Tongue (tissue), 2 donors: ENCODE results near the gene MCCC2. TPM values are rescaled to one million over a fixed set of nuclear protein-coding genes. Genes with fewer than 3 reads are reported as not detected.
"Not testable (repeated sequence)": the region's sequence is repeated elsewhere in the genome, so short reads cannot be mapped to it uniquely, and the experiment has no call there.

Experiments used
- DNase-seq: peaks from one replicate; pipeline ENCODE4 v3.0.0-alpha.2; 2015
- total RNA-seq: library from RNA; depleted of rRNA; stranded (reverse); fragments of >200 nt; gene quantifications from one replicate; pipeline ENCODE4 v1.2.3, GENCODE V29; 2014

The MCCC2 gene
- 47.6 TPM for total RNA-seq

DNA sequence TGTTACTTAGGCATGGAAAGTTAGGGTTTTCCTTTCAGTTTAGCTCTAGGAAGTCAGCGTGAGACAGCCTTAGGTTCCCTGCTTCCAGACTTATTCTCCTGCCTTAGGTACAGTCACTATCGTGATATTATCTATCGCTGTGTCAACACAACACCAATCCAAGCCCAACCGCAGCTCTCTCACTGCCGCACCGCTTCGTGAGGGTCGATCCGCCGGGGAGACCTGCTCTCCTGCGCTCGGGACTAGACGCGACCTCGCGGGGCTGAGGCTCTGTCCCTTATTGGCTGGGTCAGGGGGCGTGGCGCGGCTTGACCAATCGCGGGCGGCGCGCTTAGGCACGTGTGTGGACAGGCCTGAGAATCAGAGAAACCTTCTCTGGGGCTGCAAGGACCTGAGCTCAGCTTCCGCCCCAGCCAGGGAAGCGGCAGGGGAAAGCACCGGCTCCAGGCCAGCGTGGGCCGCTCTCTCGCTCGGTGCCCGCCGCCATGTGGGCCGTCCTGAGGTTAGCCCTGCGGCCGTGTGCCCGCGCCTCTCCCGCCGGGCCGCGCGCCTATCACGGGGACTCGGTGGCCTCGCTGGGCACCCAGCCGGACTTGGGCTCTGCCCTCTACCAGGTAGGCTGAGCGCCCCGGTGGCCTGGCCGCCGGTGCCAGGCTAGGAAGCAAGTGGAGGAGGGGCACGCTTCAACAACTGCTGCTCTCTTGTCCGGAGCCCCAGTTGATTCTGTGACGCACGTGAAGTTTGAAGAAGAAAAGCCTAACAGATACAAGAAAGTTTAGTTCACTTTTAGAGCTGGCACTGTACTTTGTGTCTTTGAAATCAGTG lies at the start of gene MCCC2:
MCCC2 (plus strand) TSS at position 400 of the 825 bp plus-strand sequence; CDS start at position 486, 86 bp downstream.
- DNase-seq = peak; percentile 97

DNA sequence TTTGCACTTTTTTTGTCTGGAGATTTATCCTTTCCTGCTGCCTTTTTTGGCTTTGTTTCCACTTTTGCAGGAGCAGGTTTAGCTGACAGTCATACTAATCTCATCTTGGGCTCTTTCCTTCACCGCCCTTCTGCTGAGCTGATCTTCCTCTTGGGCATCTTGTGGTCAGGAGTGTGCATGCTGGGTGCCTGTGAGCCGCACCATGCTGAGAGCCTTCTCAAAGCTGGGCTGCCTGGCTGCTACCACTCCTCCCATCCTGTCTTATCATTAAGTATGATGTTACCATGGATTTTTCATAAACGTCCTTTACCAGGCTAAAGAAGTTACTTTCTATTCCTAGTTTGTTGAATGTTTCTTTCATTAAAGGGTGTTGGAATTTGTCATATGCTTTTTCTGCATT lies 49.5 kb upstream of the MCCC2 start:
- no peak for DNase-seq

DNA sequence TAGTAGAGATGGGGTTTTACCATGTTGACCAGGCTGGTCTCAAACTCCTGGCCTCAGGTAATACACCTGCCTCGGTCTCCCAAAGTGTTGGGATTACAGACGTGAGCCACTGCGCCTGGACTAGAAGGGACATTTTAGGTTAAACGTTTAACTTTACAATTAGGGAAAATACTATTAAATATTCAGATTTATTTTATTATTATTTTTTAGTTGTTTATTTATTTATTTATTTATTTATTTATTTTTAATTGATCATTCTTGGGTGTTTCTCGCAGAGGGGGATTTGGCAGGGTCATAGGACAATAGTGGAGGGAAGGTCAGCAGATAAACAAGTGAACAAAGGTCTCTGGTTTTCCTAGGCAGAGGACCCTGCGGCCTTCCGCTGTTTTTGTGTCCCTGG lies 36.3 kb upstream of the MCCC2 start:
- not testable (repeated sequence) for DNase-seq

DNA sequence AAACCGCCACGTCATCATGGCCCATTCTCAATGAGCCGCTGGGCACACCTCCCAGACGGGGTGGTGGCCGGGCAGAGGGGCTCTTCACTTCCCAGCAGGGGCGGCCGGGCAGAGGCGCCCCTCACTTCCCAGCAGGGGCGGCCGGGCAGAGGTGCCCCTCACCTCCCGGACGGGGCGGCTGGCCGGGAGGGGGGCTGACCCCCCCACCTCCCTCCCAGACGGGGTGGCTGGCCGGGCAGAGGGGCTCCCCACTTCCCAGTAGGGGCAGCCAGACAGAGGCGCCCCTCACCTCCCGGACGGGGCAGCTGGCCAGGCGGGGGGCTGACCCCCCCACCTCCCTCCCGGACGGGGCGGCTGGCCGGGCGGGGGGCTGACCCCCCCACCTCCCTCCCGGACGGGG lies 35.6 kb upstream of the MCCC2 start:
- DNase-seq = not testable (repeated sequence)

DNA sequence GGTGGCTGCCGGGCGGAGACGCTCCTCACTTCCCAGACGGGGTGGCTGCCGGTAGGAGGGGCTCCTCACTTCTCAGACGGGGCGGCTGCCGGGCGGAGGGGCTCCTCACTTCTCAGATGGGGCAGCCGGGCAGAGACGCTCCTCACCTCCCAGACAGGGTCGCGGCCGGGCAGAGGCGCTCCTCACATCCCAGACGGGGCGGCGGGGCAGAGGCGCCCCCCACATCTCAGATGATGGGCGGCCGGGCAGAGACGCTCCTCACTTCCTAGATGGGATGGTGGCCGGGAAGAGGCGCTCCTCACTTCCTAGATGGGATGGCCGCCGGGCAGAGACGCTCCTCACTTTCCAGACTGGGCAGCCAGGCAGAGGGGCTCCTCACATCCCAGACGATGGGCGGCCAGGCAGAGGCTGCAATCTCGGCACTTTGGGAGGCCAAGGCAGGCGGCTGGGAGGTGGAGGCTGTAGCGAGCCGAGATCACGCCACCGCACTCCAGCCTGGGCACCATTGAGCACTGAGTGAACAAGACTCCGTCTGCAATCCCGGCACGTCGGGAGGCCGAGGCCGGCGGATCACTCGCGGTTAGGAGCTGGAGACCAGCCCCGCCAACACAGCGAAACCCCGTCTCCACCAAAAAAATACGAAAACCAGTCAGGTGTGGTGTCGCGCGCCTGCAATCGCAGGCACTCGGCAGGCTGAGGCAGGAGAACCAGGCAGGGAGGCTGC lies 35.0 kb upstream of the MCCC2 start:
- not testable (repeated sequence) for DNase-seq

DNA sequence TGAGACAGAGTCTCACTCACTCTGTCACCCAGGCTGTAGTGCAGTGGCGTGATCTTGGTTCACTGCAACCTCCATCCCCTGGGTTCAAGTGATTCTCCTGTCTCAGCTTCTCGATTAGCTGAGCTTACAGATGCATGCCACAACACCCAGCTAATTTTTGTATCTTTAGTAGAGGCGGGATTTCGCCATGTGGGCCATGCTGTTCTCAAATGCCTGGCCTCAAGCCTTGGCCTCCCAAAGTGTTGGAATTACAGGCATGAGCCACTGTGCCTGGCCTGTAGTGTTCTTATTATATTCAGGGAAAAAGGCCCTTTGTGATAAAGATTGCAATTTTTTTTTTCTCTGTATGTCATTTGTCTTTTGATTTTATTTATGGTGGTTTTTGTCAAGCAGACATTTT lies 24.0 kb upstream of the MCCC2 start:
- no peak for DNase-seq

DNA sequence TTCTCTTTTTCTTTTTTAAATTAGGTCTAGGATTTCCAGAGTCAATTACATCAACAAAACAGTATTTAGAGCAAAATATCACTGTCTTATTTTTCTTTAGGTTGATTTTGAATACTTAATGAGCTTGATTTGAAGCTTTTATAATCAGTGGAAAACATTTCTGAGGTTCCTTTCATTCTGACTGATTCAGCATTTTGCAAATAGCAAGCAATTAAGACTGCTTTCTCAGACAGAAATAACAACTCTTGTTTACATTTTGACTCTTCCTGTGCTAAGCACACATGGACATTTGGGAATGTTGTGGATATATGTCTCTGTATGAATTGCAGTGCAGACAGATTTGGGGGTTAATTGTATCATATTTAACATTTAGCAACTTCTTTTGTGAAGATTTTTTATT lies 22.2 kb upstream of the MCCC2 start:
- DNase-seq = no peak

DNA sequence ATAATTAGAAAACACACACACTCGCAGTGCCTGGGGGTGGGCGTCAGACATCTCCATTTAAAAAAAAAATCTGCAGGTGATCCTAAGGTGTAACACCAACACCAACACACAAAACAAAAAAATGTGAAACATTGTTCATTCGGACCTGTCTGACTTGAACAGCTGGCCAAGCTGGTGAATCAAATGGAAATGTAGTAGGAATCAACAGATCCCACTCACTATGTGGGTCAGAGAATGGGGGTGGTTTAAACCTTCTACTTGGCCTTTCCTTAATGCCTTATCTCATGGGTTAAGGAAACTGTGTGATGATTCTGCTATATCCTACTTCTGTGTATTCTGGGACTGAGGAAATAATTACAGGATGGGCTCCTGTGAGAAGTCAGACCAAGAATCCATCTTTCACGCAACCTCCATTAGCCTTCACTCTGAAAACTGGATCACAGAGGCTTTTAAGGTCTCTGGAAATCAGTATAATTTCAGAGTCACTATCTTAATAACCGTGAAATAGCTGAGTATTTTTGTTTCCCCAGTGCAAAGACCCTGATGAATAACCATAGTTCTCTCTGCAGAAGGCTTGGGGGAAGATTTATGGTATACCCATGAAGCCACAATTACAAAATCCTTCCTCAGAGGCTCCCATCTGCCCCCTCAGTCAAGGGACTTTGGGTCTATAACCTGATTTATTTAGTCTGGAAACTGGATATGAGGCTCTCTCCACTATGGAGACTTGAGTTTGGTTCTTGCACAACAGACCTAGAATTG lies 17.2 kb upstream of the MCCC2 start:
- no peak for DNase-seq

DNA sequence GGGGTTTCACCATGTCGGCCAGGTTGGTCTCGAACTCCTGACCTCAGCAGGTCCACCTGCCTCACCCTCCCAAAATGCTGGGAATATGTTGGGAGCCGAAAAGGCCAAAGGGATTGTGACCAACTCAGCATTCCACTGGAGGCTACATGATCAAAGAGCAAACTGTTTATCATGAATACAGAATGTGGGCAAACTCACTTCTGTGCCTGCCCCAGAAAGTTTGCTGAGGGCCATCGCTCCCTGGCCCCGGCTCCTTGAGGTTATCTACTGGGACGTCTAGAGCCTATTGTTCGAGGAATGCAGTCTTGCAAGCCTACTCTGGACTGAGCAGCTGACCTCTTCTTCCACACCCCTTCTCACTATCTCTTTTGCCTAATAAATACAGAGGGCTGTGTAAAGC lies 15.3 kb upstream of the MCCC2 start:
- DNase-seq = not testable (repeated sequence)

DNA sequence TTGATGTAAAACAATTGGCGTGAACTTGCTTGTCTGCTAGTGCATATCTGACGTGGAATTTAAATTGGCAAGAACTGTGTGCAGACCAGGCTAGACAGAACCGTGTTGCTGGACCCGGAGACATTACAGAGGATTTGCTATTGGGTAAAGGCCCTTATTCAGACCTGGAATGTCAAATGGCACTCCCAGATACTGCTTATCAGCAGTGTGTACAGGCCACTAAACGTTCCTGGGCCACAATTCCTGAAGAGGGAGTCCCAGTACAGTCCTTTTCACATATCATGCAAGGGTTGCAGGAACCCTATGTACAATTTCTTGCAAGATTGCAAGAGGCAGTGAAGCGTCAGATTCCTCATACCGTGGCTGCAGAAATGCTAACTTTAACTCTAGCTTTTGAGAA lies 13.5 kb upstream of the MCCC2 start:
- no peak for DNase-seq

DNA sequence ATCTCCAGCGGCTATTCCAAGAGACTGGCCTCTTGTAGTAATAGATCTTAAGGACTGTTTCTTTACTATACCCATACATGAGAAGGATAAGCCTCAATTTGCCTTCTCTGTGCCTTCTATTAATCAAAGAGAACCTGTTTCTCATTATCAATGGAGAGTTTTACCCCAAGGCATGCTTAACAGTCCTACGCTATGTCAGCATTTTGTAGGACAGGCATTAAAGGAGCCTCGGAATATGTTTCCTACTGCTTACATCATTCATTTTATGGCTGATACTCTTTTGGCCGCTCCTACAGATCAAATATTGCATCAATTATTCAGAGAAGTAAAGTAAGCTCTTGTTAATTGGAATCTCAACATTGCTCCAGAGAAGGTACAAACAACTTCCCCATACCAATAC lies 11.6 kb upstream of the MCCC2 start:
- not testable (repeated sequence) for DNase-seq

DNA sequence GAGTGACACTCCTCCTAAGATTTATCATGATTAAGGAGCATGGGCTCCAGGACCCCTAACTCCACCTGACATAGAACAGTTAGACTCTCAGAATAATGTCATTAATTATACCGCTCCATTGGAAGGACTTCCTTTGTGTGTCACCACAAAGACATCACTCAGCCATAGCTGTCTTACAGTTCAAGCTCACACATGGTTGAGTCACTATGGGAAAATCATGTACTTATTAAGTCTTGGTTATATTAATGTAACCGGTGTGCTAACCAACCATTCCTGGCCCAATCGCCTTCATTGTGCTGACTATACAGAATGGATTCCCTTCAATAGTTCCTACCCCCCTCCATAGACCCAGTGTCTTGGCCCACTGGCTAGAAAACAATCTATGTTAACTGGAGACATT lies 10.9 kb upstream of the MCCC2 start:
- DNase-seq = no peak

DNA sequence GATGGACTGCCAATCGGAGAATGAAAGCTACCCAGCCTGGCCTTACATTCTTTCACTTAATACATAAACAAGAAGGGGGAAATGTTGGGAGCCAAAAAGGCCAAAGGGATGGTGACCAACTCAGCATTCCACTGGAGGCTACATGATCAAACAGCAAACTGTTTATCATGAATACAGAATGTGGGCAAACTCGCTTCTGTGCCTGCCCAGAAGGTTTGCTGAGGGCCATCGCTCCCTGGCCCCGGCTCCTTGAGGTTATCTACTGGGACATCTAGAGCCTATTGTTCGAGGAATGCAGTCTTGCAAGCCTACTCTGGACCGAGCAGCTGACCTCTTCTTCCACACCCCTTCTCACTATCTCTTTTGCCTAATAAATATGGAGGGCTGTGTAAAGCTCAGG lies 9.3 kb upstream of the MCCC2 start:
- DNase-seq = not testable (repeated sequence)

DNA sequence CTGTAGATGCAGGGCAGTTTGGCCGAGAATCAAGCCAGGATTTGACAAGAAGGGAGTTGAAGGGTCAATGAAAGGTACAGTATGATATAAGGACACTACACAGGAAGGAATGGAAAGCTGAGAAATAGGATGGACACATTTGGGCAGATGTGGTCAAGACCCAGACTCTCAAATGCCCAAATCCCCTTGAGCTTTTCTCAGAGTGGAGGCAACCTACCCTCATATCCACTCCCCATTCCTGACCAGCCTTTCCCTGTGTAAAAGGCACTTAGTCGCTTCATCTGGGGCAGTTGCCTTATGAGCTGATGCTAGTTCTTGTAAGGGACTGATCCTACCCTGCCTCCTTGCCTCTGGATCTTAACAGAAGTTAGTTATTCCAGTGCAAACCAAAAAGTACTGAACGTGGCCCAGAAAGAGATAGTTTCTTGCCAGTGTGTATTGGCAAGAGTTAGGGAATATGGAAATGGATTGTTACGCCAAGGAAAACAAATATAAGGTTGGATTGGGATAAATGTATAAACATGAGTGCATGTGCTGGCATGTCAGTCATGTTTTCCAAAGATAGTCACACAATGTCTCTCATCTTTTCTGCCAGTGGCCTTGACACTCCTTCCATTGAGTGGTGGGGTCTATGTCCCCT lies 4.1 kb upstream of the MCCC2 start:
- DNase-seq = no peak

DNA sequence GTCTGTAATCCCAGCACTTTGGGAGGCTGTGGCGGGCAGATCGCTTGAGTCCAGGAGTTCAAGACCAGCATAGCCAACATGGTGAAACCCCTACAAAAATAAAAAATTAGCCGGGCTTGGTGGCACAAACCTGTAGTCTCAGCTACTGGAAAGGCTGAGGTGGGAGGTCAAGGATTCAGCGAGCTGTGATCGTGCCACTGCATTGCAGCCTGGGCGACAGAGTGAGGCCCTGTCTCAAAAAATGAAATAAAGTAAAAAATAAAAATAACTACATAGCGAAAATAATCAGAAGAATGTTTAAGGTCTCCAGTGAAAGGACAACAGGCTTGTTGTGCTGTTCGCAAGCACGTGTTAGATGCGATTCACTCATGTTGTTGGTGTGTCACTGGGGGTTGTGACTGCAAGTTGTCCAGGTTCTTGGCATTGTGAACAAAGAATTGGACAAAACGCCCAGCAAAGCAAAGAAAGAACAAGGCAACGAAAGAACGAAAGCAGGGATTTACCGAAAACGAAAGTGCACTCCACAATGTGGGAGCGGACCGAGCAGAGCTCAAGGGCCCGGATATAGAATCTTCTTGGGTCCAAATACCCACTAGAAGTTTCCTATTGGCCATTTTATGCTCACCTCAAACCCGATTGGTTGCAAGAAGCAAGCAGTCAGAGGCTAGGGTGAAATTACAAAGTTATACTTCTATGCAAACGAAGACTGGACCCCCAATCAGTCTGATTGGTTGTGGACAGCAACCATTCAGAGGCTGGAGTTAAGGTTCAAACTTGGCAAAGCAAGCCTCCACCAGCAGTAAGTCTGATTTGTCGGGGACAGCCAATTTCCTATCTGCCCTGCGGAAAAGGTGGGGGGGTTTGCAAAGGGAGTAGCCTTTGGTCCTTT lies 844 bp upstream of the MCCC2 start:
- no peak for DNase-seq

DNA sequence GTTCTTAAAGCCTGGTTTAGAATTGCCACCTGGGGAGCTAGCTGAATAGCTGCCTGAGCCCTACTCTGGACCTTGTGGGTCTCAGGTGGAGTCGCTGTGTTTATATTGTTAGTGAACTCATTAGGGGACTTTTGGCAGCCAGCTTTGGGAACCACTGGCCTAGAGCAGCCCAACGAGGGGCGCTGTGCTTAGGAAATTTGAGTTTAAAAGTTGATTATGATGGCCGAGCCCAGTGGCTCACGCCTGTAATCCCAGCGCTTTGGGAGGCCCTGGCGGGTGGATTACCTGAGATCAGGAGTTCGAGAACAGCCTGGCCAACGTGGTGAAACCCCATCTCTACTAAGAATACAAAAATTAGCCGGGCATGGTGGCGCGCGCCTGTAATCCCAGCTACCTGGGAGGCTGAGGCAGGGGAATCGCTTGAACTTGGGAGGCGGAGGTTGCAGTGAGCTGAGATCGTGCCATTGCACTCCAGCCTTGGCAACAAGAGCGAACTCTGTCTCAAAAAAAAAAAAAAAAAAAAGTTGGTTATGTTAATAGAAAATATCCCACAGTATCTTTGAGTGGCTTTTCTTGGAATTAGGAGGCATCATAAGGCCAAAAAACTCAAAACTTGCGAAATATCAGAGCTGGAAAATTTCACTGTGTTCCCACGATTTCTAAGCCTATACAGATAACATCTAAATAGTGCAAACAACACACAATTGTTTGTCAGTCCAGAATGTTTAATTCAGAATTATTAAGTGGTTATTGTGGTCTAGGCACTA lies 809 bp downstream of the MCCC2 start:
- no peak for DNase-seq

DNA sequence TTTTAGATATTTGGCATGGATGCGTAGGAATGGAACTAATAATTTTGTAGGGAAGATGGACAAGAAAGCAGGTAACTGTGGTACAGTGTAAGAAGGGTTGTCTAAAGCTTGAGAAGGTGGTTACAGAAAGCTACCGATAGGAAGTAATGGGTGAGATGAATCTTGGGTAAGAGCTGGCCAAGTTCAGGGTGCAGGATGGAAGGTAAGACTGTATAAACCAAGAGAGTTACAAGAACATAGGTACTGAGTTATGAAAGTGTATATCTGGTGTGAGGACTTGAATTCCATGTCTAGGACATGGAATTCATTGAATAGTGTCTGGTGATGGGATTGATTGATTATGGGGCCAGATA lies 1.4 kb downstream of the MCCC2 start:
- DNase-seq = no peak

DNA sequence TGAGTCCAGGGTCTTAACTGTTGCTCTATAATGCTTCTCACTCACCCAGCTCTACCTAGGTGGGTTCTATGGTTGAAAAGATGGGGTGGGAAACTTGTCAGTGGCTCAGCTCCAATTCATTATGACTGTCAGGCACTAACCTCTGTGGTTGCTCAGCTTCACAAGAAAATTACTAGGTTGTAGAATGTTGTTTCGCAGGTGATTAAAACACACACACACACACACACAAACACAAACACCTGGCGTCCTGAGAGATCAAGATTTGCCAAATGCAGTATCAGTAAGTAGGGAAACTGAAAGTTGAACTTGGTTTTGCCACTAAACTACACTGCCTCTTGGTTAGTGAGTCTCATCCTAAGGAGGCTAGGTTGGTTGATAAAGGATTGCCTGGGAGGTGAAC lies 2.8 kb downstream of the MCCC2 start:
- DNase-seq = no peak

DNA sequence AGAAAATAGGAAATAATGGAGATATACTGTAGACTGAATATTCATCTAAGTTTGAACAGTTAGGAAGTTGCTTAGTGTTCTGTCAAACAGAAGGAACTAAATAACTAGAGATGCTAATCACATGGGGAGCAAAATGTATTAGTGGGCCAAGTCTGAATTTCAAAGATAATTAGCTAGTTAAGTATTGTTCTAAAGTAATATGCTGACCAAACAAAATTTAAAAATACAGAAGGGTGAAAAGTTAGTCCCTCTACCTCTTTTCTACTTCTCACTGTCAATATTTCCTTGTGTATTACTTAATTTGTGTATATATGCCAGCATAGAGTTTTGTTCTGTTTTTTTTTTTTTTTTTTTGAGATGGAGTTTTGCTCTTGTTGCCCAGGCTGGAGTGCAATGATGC lies 4.0 kb downstream of the MCCC2 start:
- no peak for DNase-seq

DNA sequence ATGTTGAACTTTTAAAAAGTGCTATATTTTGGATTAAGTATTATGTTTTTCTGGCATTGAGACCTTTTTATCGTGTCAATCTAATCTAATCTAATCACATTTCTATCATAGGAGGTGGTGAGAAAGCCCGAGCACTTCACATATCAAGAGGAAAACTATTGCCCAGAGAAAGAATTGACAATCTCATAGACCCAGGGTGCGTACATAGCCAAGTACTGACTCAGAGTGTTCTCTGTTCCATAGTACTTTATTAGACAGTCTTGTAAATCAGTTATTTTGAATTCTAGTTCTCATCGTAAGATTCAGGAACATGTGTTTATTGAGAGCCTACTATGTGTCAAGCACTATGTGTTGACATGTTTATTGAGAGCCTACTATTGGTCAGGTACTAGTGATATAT lies 9.0 kb downstream of the MCCC2 start:
- no peak for DNase-seq

DNA sequence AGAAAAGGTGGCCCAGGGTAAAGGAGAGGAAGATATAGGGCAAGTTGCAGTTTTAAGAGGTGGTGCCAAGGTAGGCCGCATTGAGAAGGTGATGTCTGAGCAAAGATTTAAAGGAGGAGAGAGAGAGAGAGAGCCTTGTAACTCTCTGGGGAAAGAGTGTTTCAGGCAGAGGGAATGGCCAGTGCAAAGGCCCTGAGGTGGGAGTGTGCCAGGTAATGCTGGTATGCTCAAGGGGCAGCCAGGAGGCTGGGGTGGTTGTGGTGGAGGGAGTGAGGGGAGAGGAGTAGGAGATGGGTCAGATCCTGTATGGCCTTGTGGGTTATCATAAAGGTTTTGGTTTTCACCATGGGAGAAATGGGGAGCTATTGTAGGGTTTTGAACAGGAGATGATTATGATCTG lies 9.9 kb downstream of the MCCC2 start:
- no peak for DNase-seq
